Upper lobe of right lung (tissue), 1 donor: ENCODE results near the gene ERCC6L. TPM values are rescaled to one million over a fixed set of nuclear protein-coding genes. Genes with fewer than 3 reads are reported as not detected.

Experiments used
- ATAC-seq: fragments of 200-7000 bp; cut with Tn5 transposase; one replicate; pipeline ENCODE4 v1.9.1; 2020; ENCODE audit warnings: mild to moderate bottlenecking, moderate library complexity
- DNase-seq: peaks from one replicate; pipeline ENCODE4 v3.0.0-alpha.2; 2020
- H3K27ac ChIP-seq: fragments of 200-600 bp; one replicate; pipeline ENCODE4 v1.8.0; 2022
- H3K27me3 ChIP-seq: fragments of 200-600 bp; one replicate; pipeline ENCODE4 v1.8.0; 2022; ENCODE audit warnings: mild to moderate bottlenecking
- H3K36me3 ChIP-seq: fragments of 200-600 bp; one replicate; pipeline ENCODE4 v1.8.0; 2022
- H3K4me1 ChIP-seq: fragments of 200-600 bp; one replicate; pipeline ENCODE4 v1.8.0; 2022
- H3K4me3 ChIP-seq: fragments of 200-600 bp; one replicate; pipeline ENCODE4 v1.8.0; 2022; ENCODE audit warnings: mild to moderate bottlenecking
- H3K9me3 ChIP-seq: fragments of 200-600 bp; one replicate; pipeline ENCODE4 v1.8.0; 2022
- intact Hi-C: fragments of 100-400 bp; cut with DNase I; formaldehyde crosslinking; loops from one replicate; pipeline ENCODE4 v1.11.0; 2022
- total RNA-seq: library from RNA; stranded (reverse); fragmentation: NEBNext Ultra II Directional; extraction: Animal tissue kit (Norgen Biotek cat#: 25700); gene quantifications from one replicate; pipeline ENCODE4 v1.2.1, GENCODE V29; 2021
- TF ChIP-seq, protein P1 (sequence below): fragments of 200-600 bp; IDR thresholded peaks from one replicate; pipeline ENCODE4 v1.8.0; 2022; ENCODE audit warnings: antibody characterized with exemption
- donor health status: DM: no; HTN: yes; CAD: no; lungs with severe emphysema.

The ERCC6L gene
- total RNA-seq, 1 donor from 2014 or later, result not detected

DNA sequence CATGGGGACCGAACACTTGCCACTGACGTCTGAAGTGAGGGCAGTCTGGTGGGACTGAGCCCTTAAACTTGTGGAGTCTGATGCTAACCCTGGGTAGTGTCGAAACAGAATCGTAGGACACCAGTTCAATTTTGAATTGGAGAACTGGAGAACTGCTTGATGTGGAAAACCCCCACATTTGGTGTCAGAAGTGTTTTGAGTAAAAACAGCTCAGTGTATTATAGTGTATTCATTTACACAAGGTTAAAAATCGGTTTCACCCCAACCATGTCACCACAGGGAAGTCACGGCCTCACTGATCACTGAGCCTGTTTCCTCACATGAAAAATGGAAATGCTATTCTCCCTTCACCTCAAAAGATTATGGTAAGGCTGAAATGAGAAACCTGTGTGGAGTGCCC is 35.4 kb downstream of the ERCC6L start:
- H3K9me3 ChIP-seq, result no peaks in the 10 kb centered on the region
- intact Hi-C loops, result no loop called here
- ATAC-seq (no peak), DNase-seq (no peak)
- no peaks in the 10 kb centered on the region for H3K27me3 ChIP-seq
- H3K4me1 ChIP-seq, result no peaks in the 10 kb centered on the region
- H3K4me3 ChIP-seq, result no peak overlapping the region
- TF ChIP-seq, protein P1, sequence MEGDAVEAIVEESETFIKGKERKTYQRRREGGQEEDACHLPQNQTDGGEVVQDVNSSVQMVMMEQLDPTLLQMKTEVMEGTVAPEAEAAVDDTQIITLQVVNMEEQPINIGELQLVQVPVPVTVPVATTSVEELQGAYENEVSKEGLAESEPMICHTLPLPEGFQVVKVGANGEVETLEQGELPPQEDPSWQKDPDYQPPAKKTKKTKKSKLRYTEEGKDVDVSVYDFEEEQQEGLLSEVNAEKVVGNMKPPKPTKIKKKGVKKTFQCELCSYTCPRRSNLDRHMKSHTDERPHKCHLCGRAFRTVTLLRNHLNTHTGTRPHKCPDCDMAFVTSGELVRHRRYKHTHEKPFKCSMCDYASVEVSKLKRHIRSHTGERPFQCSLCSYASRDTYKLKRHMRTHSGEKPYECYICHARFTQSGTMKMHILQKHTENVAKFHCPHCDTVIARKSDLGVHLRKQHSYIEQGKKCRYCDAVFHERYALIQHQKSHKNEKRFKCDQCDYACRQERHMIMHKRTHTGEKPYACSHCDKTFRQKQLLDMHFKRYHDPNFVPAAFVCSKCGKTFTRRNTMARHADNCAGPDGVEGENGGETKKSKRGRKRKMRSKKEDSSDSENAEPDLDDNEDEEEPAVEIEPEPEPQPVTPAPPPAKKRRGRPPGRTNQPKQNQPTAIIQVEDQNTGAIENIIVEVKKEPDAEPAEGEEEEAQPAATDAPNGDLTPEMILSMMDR, result no peak
- H3K36me3 ChIP-seq, result no peaks in the 10 kb centered on the region
- no peak overlapping the region for H3K27ac ChIP-seq

DNA sequence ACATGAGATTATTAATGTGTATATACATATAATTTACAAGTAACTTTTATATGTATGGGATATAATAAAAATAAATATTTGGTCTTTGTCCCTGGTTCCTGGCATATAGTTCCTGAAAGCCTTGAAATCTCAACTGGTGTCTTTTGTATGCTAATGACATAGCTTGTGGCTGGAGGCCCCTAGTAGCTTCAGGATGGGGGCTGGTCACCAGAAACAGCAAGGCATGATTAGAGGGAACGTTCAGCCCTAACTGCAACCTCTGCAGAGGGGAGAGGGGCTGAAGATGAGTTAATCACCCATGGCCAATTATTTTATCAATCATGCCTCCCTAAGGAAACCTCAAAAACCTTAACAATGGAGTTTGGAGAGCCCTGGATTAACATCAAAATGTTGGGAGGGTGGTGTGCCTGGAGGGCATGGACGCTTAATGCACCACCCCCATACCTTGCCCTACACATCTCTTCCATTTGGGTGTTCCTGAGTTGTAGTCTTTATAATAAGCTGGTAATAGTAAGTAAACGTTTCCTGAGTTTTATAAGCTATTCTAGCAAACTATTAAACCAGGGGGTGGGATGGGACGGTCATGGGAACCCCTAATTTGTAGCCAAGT is 35.9 kb downstream of the ERCC6L start:
- Histone ChIP-seq H3K27ac (no peak overlapping the region), H3K4me1 (no peaks in the 10 kb centered on the region), H3K36me3 (peaks cover 2% of the 10 kb centered on the region), H3K27me3 (no peaks in the 10 kb centered on the region), H3K9me3 (no peaks in the 10 kb centered on the region), H3K4me3 (no peak overlapping the region)
- DNase-seq, result no peak
- TF ChIP-seq, protein P1, result no peak
- intact Hi-C loops, result no loop called here
- ATAC-seq, result no peak

GRCh38 chrX:72201836-72202536 is 36.8 kb downstream of the ERCC6L start:
- TF ChIP-seq, protein P1, result no peak
- Histone ChIP-seq H3K27ac (no peak overlapping the region), H3K4me1 (no peaks in the 10 kb centered on the region), H3K36me3 (peaks cover 7% of the 10 kb centered on the region), H3K4me3 (no peak overlapping the region), H3K27me3 (no peaks in the 10 kb centered on the region), H3K9me3 (no peaks in the 10 kb centered on the region)
- DNase-seq (no peak), ATAC-seq (no peak)
- intact Hi-C loops, result no loop called here

GRCh38 chrX:72182924-72183323 is 55.9 kb downstream of the ERCC6L start:
- Histone ChIP-seq H3K27ac (no peak overlapping the region), H3K4me3 (no peak overlapping the region), H3K9me3 (no peaks in the 10 kb centered on the region), H3K27me3 (no peaks in the 10 kb centered on the region), H3K4me1 (no peaks in the 10 kb centered on the region), H3K36me3 (peaks cover 9% of the 10 kb centered on the region)
- ATAC-seq, result no peak
- DNase-seq, result no peak
- TF ChIP-seq, protein P1, result no peak
- intact Hi-C loops, result no loop called here

DNA sequence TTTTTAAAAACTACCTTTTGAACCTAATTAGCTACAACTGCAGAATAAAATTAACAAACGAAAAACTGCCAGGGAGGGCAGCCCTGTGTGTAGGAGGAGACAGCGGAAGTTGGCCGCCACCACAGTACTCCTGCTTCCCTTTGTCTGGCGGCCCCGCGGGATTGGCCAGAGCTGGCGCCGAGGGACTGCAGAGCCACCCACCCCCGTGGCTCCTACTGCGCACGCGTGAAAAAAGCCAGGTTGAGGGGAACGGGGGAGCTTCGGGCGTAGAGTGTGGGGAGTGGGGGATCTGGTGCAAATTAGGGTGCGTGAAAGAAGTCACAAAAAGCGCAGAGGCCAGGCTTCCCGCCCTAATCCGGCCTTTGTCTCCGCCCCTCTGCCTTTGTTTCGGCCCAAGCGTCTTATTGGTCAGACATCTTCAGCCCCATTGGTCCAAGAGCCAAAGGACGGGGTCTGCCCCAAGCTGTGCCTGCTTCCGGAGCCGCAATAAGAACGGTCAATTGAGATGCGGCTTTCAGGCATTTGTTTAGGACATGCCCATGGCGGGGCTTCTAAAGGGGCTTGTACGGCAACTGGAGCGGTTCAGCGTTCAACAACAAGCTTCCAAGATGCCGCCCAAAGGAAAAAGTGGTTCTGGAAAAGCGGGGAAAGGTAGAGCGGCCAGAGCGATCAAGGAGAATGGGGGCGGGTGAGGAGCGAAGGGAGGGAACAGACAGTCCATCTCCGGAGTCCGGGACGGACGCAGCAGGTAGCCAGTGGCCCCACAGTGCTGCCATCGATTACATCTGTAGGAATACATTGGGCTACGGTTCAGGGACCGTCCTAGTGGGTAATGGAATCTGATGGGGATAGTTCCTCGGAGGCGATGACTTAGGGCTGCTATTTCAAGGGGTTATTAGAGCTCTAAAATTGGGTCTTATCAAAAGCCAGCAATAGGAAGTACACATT is 57.4 kb downstream of the ERCC6L start, which contains the start of gene PIN4:
TSS of gene PIN4 (plus strand) at position 580 of the 948 bp plus-strand sequence. CDS start at position 609, 29 bp downstream.
- DNase-seq (peak; percentile 91), ATAC-seq (peak; percentile 99)
- peak within 1 kb of the TSS; percentile 84 for H3K27ac ChIP-seq
- H3K27me3 ChIP-seq, result no peaks in the 10 kb centered on the region
- TF ChIP-seq, protein P1, result no peak
- intact Hi-C loops, result no loop called here
- no peaks in the 10 kb centered on the region for H3K4me1 ChIP-seq
- H3K36me3 ChIP-seq, result no peaks in the 10 kb centered on the region
- no peaks in the 10 kb centered on the region for H3K9me3 ChIP-seq
- peak within 1 kb of the TSS; percentile 72 for H3K4me3 ChIP-seq
